Activated CD4-positive, alpha-beta T cell treated with anti-CD3 and anti-CD28 coated beads for 1 hour (primary cell): ENCODE data around the gene RAC2.
"Not testable (repeated sequence)": the region's sequence is repeated elsewhere in the genome, so short reads cannot be mapped to it uniquely, and the experiment has no call there.

ENCODE experiments used
- DNase-seq: peaks from one replicate; pipeline ENCODE4 v3.0.0-alpha.2; 2020

RAC2 gene

DNA sequence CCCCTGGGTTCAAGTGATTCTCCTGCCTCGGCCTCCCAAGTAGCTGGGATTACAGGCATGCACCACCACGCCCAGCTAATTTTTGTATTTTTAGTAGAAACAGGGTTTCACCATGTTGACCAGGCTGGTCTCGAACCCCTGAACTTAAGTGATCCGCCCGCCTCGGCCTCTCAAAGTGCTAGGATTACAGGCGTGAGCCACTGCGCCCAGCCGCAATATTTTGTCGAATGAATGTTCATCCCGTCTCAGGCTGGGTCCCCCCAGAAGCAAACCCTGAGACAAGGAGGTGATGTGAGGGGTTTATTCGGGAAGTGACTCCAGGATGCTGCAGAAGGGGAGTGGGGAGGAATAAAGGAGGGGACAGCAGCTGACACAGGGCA is 10.7 kb downstream of the RAC2 start:
- not testable (repeated sequence) for DNase-seq

DNA sequence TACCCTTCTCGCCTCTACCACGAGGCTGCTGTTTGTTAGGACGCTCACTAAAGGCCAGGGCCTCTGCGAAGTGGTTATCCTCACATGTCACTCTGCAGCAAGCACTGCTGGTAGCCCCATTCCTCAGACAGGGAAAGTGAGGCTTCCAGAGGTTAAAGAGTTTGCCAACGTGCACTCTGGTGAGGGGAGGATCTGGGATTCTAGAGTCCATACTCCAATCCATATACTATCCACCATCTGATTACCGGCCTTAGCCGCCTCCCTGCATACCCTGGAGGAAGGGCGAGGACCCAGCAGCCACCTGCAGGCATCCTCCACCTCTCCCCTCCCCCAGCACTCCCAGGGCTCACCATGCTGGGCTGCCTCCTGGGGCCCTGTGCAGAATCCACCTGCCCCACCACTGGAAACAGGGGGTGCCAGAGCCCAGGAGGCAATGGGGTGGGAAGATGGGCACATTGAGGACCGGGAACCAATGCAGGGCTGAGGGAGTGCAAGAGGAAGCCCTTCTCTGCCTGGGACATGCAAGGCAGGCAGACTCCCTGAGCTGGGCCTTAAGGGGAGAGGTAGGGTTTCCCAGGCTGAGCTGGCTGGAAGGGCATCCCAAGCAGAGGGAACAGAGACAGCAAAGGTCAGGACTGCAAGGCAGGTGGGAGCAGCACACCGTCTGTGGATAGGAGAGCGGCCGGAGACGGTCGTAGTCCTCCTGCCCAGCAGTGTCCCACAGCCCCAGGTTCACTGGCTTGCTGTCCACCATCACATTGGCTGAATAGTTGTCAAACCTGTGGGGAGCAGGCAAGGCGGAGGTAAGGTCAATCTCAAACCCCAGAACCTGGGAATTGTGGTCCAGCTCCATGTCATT is 11.7 kb downstream of the RAC2 start:
- DNase-seq: no peak

DNA sequence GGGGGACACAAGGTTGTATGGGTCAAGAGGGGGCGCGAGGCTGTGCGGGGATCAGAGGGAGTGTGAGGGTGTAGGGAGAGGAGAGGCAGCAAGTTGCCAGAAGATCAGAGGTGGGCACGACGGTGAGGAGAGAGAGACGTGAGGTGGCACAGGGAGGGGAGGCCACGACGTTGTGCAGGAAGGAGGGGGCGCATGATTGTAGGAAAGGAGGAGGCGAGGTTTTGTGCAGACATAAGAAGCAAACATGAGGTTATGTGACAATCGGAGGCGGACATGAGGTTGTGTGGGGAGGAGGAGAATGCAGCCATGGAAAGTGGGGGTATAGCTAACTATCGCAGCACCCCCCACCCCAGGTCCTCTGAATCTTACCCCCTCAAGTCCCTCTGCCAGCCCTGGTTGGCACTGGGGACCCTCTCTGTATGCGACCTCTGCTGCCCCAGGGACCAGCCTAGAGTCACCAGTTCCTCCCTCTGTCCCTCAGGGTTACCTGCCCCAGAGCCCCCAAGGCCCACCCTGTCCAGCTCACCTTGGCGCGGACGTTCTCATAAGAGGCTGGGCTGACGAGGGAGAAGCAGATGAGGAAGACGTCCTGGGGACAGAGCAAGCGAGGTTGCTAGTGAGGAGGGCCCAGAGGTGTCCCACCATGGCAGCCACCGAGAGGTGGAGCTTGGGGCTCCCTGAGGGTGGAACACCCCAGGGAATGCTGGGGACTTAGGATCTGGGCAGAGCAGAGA is 12.5 kb downstream of the RAC2 start:
- no peak for DNase-seq

DNA sequence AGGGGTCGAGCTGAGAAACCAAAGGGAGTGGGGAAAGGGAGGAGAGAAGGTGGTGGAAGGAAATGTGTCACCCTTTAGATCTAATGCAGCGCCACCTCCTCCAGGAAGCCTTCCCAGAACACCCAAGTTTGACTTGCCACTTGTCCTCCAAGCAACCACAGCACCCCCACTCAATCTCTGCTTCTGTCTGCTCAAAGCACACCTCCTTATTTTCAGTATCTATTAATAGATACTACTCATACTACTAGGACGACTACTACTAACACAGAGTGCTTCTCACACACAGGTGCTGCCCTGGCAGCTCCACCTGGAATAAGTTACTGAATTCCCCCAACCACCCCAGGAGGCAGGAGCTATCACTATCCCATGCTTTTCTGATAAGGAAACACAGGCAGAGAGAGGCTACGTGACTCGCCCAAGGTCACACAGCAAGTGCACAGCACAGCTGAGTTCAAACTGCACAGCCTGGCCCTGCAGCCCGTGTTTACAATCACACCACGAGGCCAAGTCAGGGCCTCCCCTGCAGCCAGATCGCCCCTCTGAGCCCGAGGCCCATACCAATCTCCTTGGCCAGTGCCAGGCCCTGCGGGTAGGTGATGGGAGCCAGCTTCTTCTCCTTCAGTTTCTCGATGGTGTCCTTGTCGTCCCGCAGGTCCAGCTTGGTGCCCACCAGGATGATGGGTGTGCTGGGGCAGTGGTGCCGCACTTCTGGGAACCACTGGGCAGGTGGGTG is 13.2 kb downstream of the RAC2 start:
- DNase-seq: no peak

DNA sequence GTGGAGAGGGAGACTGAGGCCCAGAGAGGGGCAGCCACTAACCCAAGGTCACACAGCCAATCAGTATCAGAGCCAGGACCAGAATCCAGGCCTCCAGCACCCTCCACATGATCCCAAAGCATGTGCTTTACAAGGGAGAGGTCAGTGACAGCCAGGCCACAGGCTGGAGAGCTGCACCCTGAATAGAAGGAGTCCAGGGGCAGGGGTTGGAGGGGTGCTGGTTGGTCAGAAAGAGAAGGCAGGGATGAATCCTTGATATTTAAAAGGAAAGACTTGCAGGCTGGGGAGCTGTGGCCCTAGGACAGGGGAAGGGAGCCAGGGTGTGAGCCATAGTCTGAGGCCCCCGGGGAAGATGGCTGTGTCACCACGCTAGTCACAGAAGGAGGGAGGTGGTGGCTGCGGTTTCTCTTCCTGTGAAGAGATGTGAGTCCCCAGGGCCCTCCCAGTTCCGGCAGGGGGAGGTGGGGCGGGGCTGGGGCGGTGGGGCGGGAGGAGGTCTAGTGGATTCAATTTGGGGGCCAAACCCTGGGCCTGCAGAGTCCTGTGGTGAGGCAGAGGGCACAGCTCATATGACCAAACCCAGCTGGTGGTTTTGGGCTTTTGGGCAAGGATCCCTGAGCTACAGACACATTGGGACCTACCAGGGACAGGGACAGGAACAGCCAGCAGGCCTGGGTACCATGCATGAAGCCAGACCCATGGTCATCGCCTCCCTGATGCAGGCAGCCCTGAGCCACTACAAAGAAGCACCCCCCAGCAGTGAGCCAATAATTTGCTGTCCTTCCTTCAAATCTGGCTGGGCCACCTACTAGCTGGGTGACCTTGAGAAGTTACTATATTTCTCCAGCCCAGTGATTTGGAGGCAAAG is 14.0 kb downstream of the RAC2 start:
- peak; percentile 83 for DNase-seq

DNA sequence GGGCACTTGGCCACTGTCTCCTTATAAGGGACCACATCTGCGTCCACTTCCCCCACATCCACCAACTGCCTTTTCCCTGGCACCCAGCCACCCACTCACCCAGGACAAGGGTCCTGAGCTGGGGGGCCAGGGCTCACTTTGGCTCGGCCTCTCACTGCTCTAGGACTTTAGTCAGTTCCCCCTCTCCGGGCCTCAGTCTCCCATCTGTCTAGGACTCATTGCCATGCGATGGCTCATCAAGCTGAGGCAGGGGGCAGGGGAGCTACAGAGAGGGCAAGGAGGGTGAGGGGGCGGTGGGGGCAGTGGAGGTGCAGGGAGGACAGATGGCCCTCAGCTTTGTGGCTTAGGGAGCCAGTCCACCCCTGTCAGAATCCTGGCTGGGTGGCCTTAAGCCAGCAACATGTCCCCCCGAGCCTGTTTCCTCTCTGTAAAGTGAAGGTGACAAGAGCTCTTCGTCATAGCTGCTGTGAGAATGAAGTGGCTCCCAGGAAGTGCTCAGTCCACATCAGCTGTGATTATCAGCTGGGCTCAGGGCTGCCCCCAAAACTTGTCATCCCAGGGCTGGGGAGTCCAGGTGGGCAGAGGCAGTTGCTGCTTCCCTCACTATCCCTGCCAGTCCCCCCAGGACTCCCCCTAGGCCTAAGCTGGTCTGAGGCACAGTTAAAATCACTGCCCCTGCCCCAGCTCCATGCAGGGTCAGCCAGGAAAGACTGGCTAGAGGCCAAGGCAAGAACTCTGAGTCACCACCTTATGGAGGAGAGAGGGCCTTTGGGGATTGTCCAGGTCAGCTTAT is 14.9 kb downstream of the RAC2 start:
- DNase-seq: no peak

DNA sequence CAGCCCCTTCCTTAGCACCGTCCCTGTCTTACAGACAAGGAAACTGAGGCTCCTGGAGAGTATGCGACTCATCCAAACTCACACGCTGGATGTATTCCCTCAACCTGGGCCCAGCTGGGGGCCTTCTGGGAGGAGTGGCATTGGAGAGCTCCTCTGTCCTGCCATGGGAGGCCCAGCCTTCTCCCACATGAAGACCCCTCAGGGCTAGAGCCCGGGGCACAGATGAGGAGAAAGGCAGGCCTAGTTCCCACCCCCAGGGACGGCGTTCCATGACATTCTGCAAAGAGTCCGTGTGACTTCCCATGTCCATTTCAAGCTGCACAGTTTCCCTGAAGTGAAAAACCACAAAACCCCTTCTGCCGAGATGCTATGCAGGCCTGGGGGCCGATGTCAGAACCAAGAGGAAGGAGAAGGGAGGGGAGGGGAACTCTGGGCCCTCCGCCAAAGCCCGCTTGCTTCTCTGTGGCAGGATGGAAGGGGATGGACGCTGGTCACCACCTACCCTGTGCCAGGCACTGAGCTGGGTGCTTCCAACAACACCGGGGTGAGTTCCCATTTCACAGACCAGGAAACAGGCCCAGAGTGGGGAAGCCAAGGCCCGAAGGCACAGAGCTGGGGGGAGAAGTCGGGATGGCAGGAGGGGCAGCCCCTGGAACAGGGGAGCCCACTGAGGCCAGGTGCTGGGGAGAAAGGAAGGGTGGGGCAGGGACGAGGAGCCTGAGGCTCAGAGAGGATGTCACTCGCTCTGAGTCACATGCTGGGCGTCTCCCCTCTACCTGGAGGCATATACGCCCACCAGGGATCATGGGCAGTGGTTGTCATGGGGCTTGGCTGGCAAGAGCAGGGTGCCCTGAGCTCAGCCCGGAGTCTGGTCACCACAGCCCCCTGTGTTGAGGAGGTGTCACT is 15.7 kb downstream of the RAC2 start:
- DNase-seq: peak; percentile 52

DNA sequence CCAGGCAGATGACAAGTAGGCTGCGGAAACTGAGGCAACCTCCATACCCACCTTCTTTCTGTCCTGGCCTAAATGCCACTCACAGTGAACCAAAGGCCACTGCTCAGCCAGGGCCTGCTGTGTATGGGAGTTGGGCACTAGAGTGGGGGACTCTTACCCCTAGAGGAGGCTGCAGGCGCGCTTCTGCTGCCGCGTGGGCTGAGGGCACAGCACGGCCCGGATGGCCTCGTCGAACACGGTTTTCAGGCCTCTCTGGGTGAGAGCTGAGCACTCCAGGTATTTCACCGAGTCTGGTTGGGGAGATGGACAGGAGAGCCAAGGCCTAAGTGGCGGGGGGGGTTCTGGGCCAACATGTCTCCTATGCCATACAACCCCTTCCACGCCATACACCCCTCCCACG is 17.6 kb downstream of the RAC2 start:
- DNase-seq: no peak

DNA sequence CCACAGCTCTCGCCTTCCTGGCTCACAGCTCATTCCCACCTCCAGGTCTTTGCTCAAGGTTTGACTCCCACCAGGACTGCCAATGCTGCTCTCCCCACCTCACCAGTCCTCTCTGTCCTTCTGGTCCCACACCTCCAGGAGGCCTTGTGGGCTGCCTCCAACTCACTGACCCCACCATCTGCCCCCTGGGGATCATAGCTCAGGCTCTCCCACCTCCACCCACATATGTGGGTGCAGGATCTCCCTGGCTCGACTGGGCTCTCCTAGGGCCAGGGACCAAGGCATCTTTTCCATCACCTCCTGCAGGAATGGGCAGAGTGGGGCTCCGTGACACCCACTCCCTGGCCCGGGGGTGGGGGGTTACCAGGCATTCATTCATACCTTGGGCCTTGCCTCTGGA is 18.0 kb downstream of the RAC2 start:
- no peak for DNase-seq

DNA sequence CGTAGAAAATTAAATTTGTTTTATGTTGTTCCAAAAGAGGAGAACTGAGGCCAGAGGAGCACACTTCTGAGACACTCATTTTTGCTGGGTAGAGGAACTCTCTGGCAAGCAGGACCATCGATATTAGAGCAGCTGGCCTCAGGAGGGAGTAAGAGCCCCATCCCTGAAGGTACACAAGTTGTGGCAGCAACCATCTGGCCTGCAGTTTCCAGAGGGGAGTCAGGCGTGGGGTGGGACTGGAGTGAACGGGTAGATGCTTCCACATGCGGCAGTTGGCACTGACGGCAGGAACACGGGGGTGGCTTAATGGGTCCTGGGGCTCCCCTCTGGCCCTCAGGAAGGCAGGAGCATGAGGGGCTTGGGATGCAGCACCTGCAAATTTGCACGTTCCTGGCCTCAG is 18.6 kb downstream of the RAC2 start:
- no peak for DNase-seq

DNA sequence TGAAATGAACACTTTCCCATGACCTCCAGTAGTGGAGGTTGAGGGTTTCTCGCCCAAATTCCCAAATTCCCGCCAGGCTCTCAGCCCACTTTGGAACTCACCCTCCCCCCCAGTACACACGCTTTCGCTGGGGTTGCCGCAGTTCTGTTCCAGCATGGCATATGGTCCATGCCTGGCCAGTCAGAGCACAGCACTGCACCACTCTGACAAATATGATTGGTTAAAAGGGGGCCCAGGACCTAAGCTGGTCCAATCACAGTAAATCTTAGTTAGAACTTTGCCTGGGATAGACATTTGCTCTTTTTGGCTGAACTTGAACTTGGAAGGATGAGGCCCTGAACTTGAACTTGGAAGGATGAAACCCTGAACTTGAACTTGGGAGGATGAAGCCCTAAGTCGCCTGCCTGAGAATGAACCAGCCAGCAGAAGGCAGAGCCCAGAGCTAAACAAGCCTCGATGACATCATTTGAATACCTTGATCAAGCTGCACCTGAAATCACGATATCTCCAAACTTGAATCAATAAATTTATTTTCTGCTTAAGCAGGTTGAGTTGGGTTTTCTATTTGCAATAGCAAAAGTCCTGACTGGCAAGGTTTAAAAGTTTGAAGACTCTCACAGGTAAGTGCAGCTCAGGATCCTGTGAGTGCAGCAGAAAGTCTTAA is 19.2 kb downstream of the RAC2 start:
- DNase-seq: no peak

DNA sequence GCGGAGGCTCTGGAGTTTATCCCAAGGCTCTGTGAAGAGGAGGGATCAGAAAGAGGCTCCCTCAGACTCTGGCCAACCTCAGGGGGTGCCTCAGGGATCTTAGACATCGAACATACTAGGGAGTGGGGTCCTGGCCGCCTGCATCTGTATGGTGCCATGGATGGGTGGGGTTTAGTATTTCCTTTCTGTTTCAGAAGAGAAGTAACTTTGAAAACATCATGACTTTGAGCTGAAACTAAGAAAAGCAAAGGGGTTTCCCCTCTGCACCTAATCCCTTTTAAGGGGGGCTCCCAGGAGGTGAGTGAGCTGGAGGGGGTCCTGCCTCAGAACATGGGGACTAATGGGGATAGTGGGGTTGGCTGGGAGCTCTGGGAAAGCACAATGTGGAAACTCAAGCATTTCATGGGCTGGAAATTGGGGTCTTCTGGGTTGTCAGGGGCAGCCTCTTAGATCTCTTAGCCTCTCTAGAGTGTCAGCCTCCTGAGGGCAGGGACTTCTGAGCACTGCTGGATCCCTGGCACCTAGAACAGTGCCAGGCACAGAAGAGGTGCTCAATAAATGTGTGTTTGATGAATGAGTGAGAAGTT is 20.0 kb downstream of the RAC2 start:
- no peak for DNase-seq

DNA sequence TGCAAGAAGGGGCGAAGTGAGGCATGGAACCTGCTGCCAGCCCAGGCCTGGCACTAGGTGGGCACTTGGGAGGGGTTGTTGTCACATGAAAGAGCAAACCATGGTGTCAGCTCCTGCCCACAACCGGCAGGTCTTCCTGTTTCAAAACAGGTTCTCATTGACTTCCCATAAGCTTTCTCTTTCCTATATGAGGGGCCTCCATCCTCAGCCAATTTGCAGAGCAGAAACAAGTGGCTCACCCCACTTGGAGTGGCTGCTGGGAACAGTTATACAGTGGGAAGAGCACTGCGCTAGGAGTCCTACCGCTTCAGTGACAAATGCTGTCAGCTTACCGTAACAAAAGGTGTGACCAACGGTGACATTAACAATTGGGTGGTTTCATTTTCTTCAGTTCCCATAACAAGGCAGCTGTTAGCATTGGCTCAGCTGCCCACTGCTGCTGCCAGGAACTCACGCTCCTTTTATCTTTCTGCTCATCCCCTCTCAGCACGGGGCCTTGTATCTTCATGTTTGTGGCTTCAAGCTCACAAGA is 21.6 kb downstream of the RAC2 start:
- DNase-seq: peak; percentile 28

DNA sequence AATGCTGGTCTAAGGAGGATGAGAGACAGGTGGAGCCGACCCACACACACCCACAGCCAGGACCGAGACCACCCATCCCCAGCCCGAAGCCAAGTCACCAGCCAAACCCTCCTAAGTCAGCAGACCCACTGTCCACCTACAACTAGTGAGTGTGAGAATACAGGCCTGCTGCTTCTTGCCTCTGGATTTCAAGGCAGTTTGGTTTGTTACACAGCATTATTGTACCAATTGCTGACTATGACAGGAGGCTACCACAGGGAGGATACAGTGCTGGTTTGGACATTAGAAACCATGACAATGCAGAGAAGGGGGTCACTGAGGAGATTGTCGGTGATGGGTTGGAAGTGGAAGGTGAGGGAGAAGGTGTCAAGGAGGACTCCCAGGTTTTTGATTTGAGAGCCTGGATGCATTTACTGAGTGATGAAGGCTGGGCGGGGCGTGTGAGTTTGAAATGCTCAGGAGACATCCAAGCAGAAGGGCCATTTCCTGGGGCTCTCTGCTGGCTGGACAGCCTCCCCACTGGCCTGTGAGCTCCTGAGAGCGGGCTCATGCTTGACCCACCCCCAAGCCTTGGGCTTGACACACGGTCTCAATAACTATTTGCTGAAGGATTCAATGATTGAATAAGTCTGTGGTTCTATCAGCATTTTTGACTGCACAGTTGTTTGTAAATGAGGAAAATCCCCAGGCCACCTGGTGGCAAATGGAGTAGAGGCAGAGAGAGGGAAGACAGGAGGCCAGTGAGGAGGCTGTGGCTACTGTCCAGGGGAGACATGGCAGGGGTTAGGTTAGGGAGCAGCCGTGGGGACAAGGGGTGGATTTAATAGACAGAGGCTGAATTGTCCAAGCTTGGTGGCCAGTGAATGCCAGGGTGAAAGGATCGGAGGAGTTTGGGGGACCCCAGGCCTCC is 22.4 kb downstream of the RAC2 start:
- no peak for DNase-seq

DNA sequence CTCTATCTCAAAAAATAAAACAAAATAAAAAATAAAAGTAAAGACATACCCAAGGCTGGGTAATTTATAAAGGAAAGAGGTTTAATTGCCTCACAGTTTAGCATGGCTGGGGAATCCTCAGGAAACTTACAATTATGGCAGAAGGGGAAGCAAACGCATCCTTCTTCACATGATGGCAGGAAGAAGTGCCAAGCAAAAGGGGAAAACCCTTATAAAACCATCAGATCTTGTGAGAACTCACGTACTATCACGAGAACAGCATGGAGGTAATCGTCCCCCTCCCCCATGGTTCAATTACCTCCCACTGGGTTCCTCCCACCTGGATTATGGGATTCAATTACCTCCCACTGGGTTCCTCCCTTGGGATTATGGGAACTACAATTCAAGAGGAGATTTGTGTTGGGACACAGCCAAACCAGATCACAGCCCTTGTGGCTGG is 23.5 kb downstream of the RAC2 start:
- no peak for DNase-seq

DNA sequence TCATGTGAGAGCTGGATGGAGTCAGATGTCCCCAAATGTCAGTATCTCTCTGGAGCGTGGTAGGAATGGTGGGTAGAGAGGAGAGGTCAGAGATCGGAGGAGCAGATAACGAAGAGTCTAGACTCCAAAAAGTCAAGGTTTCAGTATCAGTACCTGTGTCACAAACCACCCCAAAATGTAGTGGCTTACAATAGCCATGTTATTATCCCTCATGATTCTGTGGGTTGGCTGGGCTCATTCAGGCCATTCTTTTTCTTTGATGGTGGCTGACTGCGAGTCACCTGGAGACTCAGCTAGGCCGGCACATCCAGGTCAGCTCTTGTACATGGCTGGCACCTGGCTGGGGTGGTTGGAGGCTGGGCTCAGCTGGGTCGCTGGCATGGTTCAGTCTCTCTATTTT is 24.5 kb downstream of the RAC2 start:
- DNase-seq: peak; percentile 41

DNA sequence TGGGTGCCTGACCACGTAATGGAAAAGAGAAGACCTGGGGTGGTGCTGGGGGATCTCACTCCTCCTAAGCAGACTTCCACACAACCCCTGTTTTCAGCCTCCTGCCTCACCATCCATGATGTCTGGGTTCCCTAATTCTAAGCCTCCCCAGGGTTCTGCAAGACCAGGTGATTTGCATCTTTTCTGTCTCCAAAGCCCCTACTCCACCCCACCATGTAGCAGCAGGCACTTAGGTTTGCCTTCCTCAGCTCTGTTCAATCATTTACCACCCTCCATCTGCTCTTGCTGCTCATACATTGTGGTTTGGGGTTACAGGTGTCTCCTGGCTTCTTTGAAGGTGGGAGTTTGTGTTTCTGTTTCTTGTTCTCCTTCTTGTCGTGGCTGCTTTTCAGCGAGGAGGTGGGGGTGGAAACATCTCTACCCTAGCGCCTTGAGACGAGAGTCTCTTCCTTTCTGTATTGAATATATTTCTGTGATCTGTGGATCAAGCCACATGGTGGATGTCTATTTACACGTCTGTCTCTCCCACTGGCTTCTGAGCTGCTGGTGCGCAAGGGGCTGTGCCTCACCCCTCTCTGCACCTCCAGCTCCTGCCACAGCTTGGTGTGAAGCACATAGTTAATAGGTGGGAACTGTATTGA is 25.2 kb downstream of the RAC2 start:
- peak; percentile 79 for DNase-seq

DNA sequence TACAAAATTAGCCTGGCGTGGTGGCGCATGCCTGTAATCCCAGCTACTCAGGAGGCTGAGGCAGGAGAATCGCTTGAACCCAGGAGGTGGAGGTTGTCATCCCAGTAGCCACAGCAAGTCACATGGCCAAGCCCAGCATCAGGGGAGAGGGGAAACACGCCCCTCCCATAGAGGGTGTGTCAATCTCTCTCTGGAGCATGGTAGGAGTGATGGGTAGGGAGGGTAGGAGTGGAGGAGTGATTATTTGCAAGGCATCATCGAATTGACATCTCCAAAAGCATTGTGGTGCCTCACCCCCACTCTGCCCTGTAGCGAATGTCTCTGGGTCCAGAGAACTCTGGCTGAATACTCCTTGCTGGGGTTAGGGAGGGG is 25.7 kb downstream of the RAC2 start:
- peak; percentile 34 for DNase-seq
